ENCODE data around the gene SCAMP3. TPM values are rescaled to one million over a fixed set of nuclear protein-coding genes. Genes with fewer than 3 reads are reported as not detected.
"Not testable (repeated sequence)": the region's sequence is repeated elsewhere in the genome, so short reads cannot be mapped to it uniquely, and the experiment has no call there.

Gene SCAMP3
- total RNA-seq, 1 experiment from 2014 or later, result 64.2 TPM

GRCh38 chr1:155211381-155212050, 50.6 kb downstream of the SCAMP3 start:
- RAD21 ChIA-PET (ENCODE audit: low non-redundant PET in 1 of 2, low total read pairs in 2 of 2, uncharacterized antibody in 2 of 2, unreplicated experiment in 2 of 2); H2AFZ ChIP-seq (ENCODE audit: low read depth, low read length, poor library complexity, severe bottlenecking); H4K20me1 ChIP-seq (ENCODE audit: insufficient read depth); BruUV-seq (replicated peaks); CTCF ChIA-PET; H3K36me3 ChIP-seq (ENCODE audit: control insufficient read depth in 1 of 2, insufficient read depth in 2 of 2, low read length in 2 of 2); intact Hi-C loops (cut with micrococcal nuclease); H3K9me3 ChIP-seq (ENCODE audit: control insufficient read depth in 1 of 2, insufficient read depth in 1 of 2, low read depth in 1 of 2, low read length in 2 of 2); H3K9ac ChIP-seq (ENCODE audit: low read length); H3K9me2 ChIP-seq (ENCODE audit: insufficient read depth); H3K4me3 ChIP-seq (replicated peaks in 1 of 2; ENCODE audit: low read depth in 1 of 2, low read length in 2 of 2); DNase-seq (ENCODE audit: low read depth, low spot score); ATAC-seq; H3K27me3 ChIP-seq (ENCODE audit: insufficient read depth, low read length); POLR2A ChIA-PET; H3K27ac ChIP-seq (ENCODE audit: low read depth, low read length); H3K4me2 ChIP-seq (ENCODE audit: low read length): not testable (repeated sequence)
- H3K79me2 ChIP-seq (ENCODE audit: insufficient read depth, low read length), result peaks cover 16% of the 10 kb centered on the region
- H3K4me1 ChIP-seq (ENCODE audit: control insufficient read depth in 1 of 2, insufficient read depth in 2 of 2, low read length in 2 of 2), result peaks cover 22 to 32% of the 10 kb centered on the region in 2 experiments

GRCh38 chr1:155210314-155211104, 51.7 kb downstream of the SCAMP3 start:
- Histone ChIP-seq H3K79me2 (ENCODE audit: insufficient read depth, low read length) (peaks cover 16% of the 10 kb centered on the region), H3K9ac (ENCODE audit: low read length) (peak overlapping the region; percentile 93), H3K27me3 (ENCODE audit: insufficient read depth, low read length) (no peaks in the 10 kb centered on the region), H3K4me3 (replicated peaks in 1 of 2; ENCODE audit: low read depth in 1 of 2, low read length in 2 of 2) (peak overlapping the region; percentile 89 to 100; a peak in 3 of 4 replicates), H3K36me3 (ENCODE audit: control insufficient read depth in 1 of 2, insufficient read depth in 2 of 2, low read length in 2 of 2) (peaks cover 0 to 6% of the 10 kb centered on the region in 2 experiments; a peak in 1 of 4 replicates), H3K27ac (ENCODE audit: low read depth, low read length) (no peak overlapping the region), H3K9me2 (ENCODE audit: insufficient read depth) (no peaks in the 10 kb centered on the region), H2AFZ (ENCODE audit: low read depth, low read length, poor library complexity, severe bottlenecking) (no peak overlapping the region), H4K20me1 (ENCODE audit: insufficient read depth) (no peaks in the 10 kb centered on the region), H3K9me3 (ENCODE audit: control insufficient read depth in 1 of 2, insufficient read depth in 1 of 2, low read depth in 1 of 2, low read length in 2 of 2) (no peaks in the 10 kb centered on the region), H3K4me2 (ENCODE audit: low read length) (peak overlapping the region; percentile 77), H3K4me1 (ENCODE audit: control insufficient read depth in 1 of 2, insufficient read depth in 2 of 2, low read length in 2 of 2) (peaks cover 22 to 33% of the 10 kb centered on the region in 2 experiments)
- ChIA-PET CTCF (interaction anchor here (1.8 kb wide), 1 partner anchor 17 kb away, joined by 8 read pairs; no protein-coding TSS in a partner anchor), RAD21 (ENCODE audit: low non-redundant PET in 1 of 2, low total read pairs in 2 of 2, uncharacterized antibody in 2 of 2, unreplicated experiment in 2 of 2) (no interaction called here), POLR2A (no interaction called here)
- no peak for ATAC-seq
- intact Hi-C loops (cut with micrococcal nuclease), result no loop called here
- BruUV-seq (replicated peaks), result no TSS peak
- DNase-seq (ENCODE audit: low read depth, low spot score), result no peak
- TF ChIP-seq EZH2 (IDR thresholded peaks at IDR 0.05) (no peak), SIN3A (IDR thresholded peaks at IDR 0.05; ENCODE audit: low read depth) (no peak), REST (IDR thresholded peaks at IDR 0.05; ENCODE audit: low read depth) (no peak), YY1 (IDR thresholded peaks at IDR 0.05; ENCODE audit: extremely low read depth, insufficient replicate concordance, low read depth, low read length) (no peak), ZBTB33 (IDR thresholded peaks at IDR 0.05; ENCODE audit: extremely low read depth, insufficient replicate concordance, low read length) (no peak), TCF7L2 (IDR thresholded peaks at IDR 0.05; ENCODE audit: borderline replicate concordance, extremely low read depth, insufficient read depth, insufficient read length) (no peak), ZFX (IDR thresholded peaks at IDR 0.05) (no peak), POLR2A (IDR thresholded peaks at IDR 0.05; ENCODE audit: borderline replicate concordance, extremely low read depth, insufficient read depth, insufficient read length) (no peak), ELF1 (IDR thresholded peaks at IDR 0.05; ENCODE audit: borderline replicate concordance, low read depth) (no peak), RAD21 (IDR thresholded peaks at IDR 0.05; ENCODE audit: low read depth) (no peak), CEBPB (IDR thresholded peaks at IDR 0.05; ENCODE audit: low read depth) (no peak)
